Liver (tissue), 9 donors: ENCODE results near the gene GAS6. TPM values are rescaled to one million over a fixed set of nuclear protein-coding genes. Genes with fewer than 3 reads are reported as not detected.

Experiments used
- DNase-seq: peaks from one replicate; pipeline ENCODE4 v3.0.0-alpha.2; 2017; ENCODE audit warnings: low spot score
- H3K27ac ChIP-seq, 2 donors: one replicate each; pipeline ENCODE4 v1.7.0; 2013; ENCODE audit warnings: inconsistent platforms in 2 of 2, low read length in 2 of 2, control low read depth in 1 of 2, low read depth in 1 of 2, mild to moderate bottlenecking in 1 of 2
- H3K27me3 ChIP-seq, 4 donors: one replicate each; pipeline versions ENCODE4 v1.6.1 to v1.7.0; 2013; ENCODE audit warnings: low read length in 3 of 4, inconsistent platforms in 1 of 4, mild to moderate bottlenecking in 1 of 4, moderate library complexity in 1 of 4; ENCODE audit not compliant: control insufficient read depth in 4 of 4, insufficient read depth in 4 of 4
- H3K36me3 ChIP-seq, 4 donors: one replicate each; pipeline versions ENCODE4 v1.6.1 to v1.7.0; 2013; ENCODE audit warnings: low read length in 3 of 4, mild to moderate bottlenecking in 3 of 4, low read depth in 1 of 4, moderate library complexity in 1 of 4; ENCODE audit not compliant: control insufficient read depth in 4 of 4, insufficient read depth in 3 of 4
- H3K4me1 ChIP-seq, 4 donors: one replicate each; pipeline versions ENCODE4 v1.6.1 to v1.7.0; 2013; ENCODE audit warnings: low read length in 3 of 4, mild to moderate bottlenecking in 3 of 4, moderate library complexity in 1 of 4; ENCODE audit not compliant: control insufficient read depth in 4 of 4, insufficient read depth in 4 of 4
- H3K4me3 ChIP-seq, 3 donors: one replicate each; pipeline versions ENCODE4 v1.6.1 to v1.7.0; 2013; ENCODE audit warnings: low read length in 3 of 3, control low read depth in 1 of 3, low read depth in 1 of 3, mild to moderate bottlenecking in 1 of 3
- H3K9ac ChIP-seq, 2 donors: one replicate each; pipeline ENCODE4 v1.7.0; 2013; ENCODE audit warnings: low read length in 2 of 2, mild to moderate bottlenecking in 2 of 2, moderate library complexity in 2 of 2, control low read depth in 1 of 2, low read depth in 1 of 2
- H3K9me3 ChIP-seq, 4 donors: one replicate each; pipeline versions ENCODE4 v1.6.1 to v1.7.0; 2013; ENCODE audit warnings: low read length in 3 of 4; ENCODE audit not compliant: control insufficient read depth in 4 of 4
- EGR1 ChIP-seq, 2 donors: IDR thresholded peaks; 2 replicates each; pipeline ENCODE4 v1.6.1; 2016 to 2018; ENCODE audit warnings: antibody characterized with exemption in 2 of 2, low read depth in 2 of 2
- FOXA1 ChIP-seq: IDR thresholded peaks from 2 replicates; pipeline ENCODE4 v1.6.1; 2016; ENCODE audit warnings: antibody characterized with exemption
- GABPA ChIP-seq, 2 donors: IDR thresholded peaks in 1 of 2; conservative IDR thresholded peaks in 1 of 2; 2 replicates each; pipeline ENCODE4 v1.6.1; 2016; ENCODE audit warnings: antibody characterized with exemption in 2 of 2, mild to moderate bottlenecking in 1 of 2, moderate library complexity in 1 of 2
- HNF4A ChIP-seq, 2 donors: conservative IDR thresholded peaks; 2 replicates each; pipeline ENCODE4 v1.6.1; 2016; ENCODE audit warnings: antibody characterized with exemption in 2 of 2, mild to moderate bottlenecking in 2 of 2
- HNF4G ChIP-seq: IDR thresholded peaks from 2 replicates; pipeline ENCODE4 v1.6.1; 2016; ENCODE audit warnings: antibody characterized with exemption
- JUND ChIP-seq, 2 donors: IDR thresholded peaks; 2 replicates each; pipeline ENCODE4 v1.6.1; 2016; ENCODE audit warnings: antibody characterized with exemption in 2 of 2
- NR2F2 ChIP-seq: IDR thresholded peaks from 2 replicates; pipeline ENCODE4 v1.6.1; 2016; ENCODE audit warnings: antibody characterized with exemption
- RXRA ChIP-seq, 2 donors: IDR thresholded peaks; 2 replicates each; pipeline ENCODE4 v1.6.1; 2017 to 2018; ENCODE audit warnings: antibody characterized with exemption in 2 of 2, mild to moderate bottlenecking in 1 of 2
- SP1 ChIP-seq: IDR thresholded peaks from 2 replicates; pipeline ENCODE4 v1.6.1; 2018; ENCODE audit warnings: antibody characterized with exemption, mild to moderate bottlenecking
- TAF1 ChIP-seq: conservative IDR thresholded peaks from 2 replicates; pipeline ENCODE4 v1.6.1; 2016; ENCODE audit warnings: antibody characterized with exemption, mild to moderate bottlenecking
- WGBS: extraction: QIAGEN DNeasy Blood & Tissue Kit; methylation state at CpG from one replicate; pipeline ENCODE4 v1.1.7; 2013; 5-methylcytosine and 5-hydroxymethylcytosine counted together
- polyA plus RNA-seq, 2 donors: library from polyadenylated mRNA; stranded (reverse) in 1 of 2; unstranded in 1 of 2; fragments of 200-250 nt in 1 of 2; fragments of >200 nt in 1 of 2; fragmentation: Nextera tagmentation in 1 of 2; extraction: Ambion mirVana in 1 of 2; gene quantifications; one replicate each; pipeline versions ENCODE4 v1.2.1 to v1.2.3, GENCODE V29; 2013 to 2015
- total RNA-seq, 2 donors: library from RNA; depleted of rRNA; stranded (reverse); fragments of >200 nt; gene quantifications; one replicate each; pipeline ENCODE4 v1.2.3, GENCODE V29; 2014
- TF ChIP-seq, protein P1 (sequence below): IDR thresholded peaks from 2 replicates; pipeline ENCODE4 v1.6.1; 2016; ENCODE audit warnings: antibody characterized with exemption
- TF ChIP-seq, protein P2 (sequence below): IDR thresholded peaks from 2 replicates; pipeline ENCODE4 v1.6.1; 2016; ENCODE audit warnings: antibody characterized with exemption
- TF ChIP-seq, protein P3 (sequence below): IDR thresholded peaks from 2 replicates; pipeline ENCODE4 v1.6.1; 2016; ENCODE audit warnings: antibody characterized with exemption
- donor health status: healthy.
- donor health status: healthy.
- donor health status: healthy.
- donor health status: healthy.
- donor health status: healthy.

Gene GAS6
- total and polyA plus RNA-seq, 4 donors: 2.5 to 30.2 (median 9.1) TPM

DNA sequence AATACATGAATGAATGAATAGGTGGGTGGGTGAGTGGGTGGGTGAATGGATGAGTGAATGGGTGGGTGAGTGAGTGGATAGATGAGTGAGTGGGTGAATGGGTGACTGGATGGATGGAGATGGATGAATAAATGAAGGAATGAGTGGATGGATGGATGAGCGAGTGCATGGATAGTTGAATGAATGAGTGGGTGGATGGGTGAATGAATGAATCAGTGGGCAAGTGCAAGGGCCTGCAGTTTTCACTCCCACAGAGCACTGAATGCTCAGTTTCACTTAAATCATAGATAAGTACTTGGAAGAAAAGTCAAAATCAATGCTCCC lies 12.4 kb downstream of the GAS6 start:
- Histone ChIP-seq H3K9me3 (no peaks in the 10 kb centered on the region), H3K4me3 (no peak overlapping the region), H3K27me3 (no peaks in the 10 kb centered on the region), H3K9ac (no peak overlapping the region), H3K27ac (no peak overlapping the region), H3K4me1 (peaks cover 7 to 33% (median 24%) of the 10 kb centered on the region in 4 donors), H3K36me3 (no peaks in the 10 kb centered on the region)
- TF ChIP-seq HNF4G: no peak
- TF ChIP-seq FOXA1: no peak
- no peak for TF ChIP-seq TAF1
- TF ChIP-seq JUND (IDR thresholded peaks at IDR 0.05): no peak
- no peak for TF ChIP-seq SP1
- TF ChIP-seq, protein P1, sequence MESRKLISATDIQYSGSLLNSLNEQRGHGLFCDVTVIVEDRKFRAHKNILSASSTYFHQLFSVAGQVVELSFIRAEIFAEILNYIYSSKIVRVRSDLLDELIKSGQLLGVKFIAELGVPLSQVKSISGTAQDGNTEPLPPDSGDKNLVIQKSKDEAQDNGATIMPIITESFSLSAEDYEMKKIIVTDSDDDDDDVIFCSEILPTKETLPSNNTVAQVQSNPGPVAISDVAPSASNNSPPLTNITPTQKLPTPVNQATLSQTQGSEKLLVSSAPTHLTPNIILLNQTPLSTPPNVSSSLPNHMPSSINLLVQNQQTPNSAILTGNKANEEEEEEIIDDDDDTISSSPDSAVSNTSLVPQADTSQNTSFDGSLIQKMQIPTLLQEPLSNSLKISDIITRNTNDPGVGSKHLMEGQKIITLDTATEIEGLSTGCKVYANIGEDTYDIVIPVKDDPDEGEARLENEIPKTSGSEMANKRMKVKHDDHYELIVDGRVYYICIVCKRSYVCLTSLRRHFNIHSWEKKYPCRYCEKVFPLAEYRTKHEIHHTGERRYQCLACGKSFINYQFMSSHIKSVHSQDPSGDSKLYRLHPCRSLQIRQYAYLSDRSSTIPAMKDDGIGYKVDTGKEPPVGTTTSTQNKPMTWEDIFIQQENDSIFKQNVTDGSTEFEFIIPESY: no peak
- no peak for TF ChIP-seq GABPA (IDR thresholded peaks at IDR 0.05 in 1 of 2, conservative IDR thresholded peaks at IDR 0.05 in 1 of 2)
- no peak for TF ChIP-seq HNF4A (conservative IDR thresholded peaks at IDR 0.05)
- TF ChIP-seq, protein P2, sequence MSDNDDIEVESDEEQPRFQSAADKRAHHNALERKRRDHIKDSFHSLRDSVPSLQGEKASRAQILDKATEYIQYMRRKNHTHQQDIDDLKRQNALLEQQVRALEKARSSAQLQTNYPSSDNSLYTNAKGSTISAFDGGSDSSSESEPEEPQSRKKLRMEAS: no peak
- TF ChIP-seq, protein P3, sequence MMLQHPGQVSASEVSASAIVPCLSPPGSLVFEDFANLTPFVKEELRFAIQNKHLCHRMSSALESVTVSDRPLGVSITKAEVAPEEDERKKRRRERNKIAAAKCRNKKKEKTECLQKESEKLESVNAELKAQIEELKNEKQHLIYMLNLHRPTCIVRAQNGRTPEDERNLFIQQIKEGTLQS: no peak
- no peak for DNase-seq
- 100% methylated on average over 1 of the region's 1 CpG for WGBS

DNA sequence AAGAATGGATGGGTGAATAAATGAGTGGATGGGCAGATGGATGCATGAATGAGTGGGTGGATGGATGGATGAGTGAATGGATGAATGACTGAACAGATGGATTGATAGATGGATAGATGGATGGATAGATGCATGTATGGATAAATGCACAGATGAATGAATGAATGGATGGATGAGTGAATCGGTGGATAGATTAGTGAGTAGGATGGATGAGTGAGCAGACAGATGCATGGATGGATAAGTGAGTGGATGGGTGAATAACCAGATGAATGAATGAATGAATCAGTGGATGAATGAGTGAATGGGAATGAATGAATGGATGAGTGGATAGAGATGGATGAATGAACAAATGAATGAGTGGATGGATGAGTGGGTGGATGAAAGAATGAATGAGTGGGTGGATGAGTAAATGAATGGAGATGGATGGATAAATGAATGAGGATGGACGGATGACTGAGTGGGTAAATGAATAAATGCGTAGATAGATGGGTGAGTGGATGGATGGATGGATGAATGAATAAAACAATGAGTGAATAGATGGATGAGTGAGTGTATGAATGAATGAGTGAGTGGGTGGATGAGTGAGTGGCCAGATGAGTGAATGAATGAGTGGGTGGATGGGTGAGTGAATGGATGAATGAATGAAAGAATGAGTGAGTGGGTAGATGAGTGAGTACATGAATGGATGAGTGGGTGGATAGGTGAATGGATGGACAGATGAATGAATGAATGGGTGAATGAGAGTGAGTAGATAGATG lies 13.0 kb downstream of the GAS6 start:
- Histone ChIP-seq H3K4me1 (peaks cover 6 to 28% (median 22%) of the 10 kb centered on the region in 4 donors), H3K9me3 (no peaks in the 10 kb centered on the region), H3K36me3 (no peaks in the 10 kb centered on the region), H3K4me3 (no peak overlapping the region), H3K9ac (no peak overlapping the region), H3K27ac (no peak overlapping the region), H3K27me3 (no peaks in the 10 kb centered on the region)
- no peak for DNase-seq
- WGBS: 99% methylated on average over 3 of the region's 3 CpGs
- TF ChIP-seq, protein P1: no peak
- TF ChIP-seq EGR1 (IDR thresholded peaks at IDR 0.05; ENCODE audit: low read depth in 2 of 2): no peak
- no peak for TF ChIP-seq FOXA1
- no peak for TF ChIP-seq RXRA (IDR thresholded peaks at IDR 0.05)
- TF ChIP-seq NR2F2: no peak
- no peak for TF ChIP-seq HNF4A (conservative IDR thresholded peaks at IDR 0.05)
- TF ChIP-seq JUND (IDR thresholded peaks at IDR 0.05): no peak
- no peak for TF ChIP-seq HNF4G
